Nephron progenitor cell (in vitro differentiated cells): ENCODE results near the gene PEG3.

Experiments used
- DNase-seq: peaks from one replicate; pipeline ENCODE4 v3.0.0; 2021
- H3K27ac Mint-ChIP-seq: 2 replicates; pipeline ENCODE4 v1.8.0; 2021; ENCODE audit warnings: mild to moderate bottlenecking, moderate library complexity, mixed read lengths
- H3K27me3 Mint-ChIP-seq: 2 replicates; pipeline ENCODE4 v1.8.0; 2021; ENCODE audit warnings: mild to moderate bottlenecking, low read depth, mixed read lengths; ENCODE audit not compliant: poor library complexity
- H3K36me3 Mint-ChIP-seq: 2 replicates; pipeline ENCODE4 v1.8.0; 2021; ENCODE audit warnings: low read depth, mixed read lengths
- H3K4me1 Mint-ChIP-seq: 2 replicates; pipeline ENCODE4 v1.8.0; 2021; ENCODE audit warnings: mixed read lengths
- H3K4me3 Mint-ChIP-seq: 2 replicates; pipeline ENCODE4 v1.8.0; 2021; ENCODE audit warnings: mild to moderate bottlenecking, moderate library complexity, mixed read lengths
- H3K9me3 Mint-ChIP-seq: 2 replicates; pipeline ENCODE4 v1.8.0; 2021; ENCODE audit warnings: mild to moderate bottlenecking, moderate library complexity, mixed read lengths
- TF ChIP-seq, protein P1 (sequence below): fragments of 200-600 bp; sonication (generic); IDR thresholded peaks from 2 replicates; pipeline ENCODE4 v1.5.0; 2021; ENCODE audit warnings: antibody characterized with exemption

PEG3 gene

DNA sequence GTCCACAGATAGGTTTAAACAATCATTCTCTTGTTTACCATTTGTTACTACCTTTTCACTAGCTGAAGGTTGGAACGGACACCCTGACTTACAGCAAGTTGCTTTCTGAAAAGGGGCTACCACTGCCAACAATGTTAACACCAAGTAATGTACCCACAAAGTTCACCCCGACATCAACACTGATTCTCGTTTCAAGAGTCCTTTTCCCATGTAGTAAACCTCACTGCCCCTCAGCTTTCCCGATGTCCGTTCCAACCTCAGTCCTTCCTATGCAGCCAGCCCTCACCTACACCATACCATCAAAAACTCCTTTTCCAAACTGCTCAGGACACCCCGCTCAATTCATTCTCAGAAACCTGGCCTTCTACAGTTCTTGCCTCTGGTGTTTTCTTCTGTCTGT lies 29.0 kb downstream of the PEG3 start:
- no peaks in the 10 kb centered on the region for H3K4me1 Mint-ChIP-seq
- H3K9me3 Mint-ChIP-seq, result peaks cover 93% of the 10 kb centered on the region
- no peak overlapping the region for H3K4me3 Mint-ChIP-seq
- H3K36me3 Mint-ChIP-seq, result no peaks in the 10 kb centered on the region
- no peak overlapping the region for H3K27ac Mint-ChIP-seq
- TF ChIP-seq, protein P1, sequence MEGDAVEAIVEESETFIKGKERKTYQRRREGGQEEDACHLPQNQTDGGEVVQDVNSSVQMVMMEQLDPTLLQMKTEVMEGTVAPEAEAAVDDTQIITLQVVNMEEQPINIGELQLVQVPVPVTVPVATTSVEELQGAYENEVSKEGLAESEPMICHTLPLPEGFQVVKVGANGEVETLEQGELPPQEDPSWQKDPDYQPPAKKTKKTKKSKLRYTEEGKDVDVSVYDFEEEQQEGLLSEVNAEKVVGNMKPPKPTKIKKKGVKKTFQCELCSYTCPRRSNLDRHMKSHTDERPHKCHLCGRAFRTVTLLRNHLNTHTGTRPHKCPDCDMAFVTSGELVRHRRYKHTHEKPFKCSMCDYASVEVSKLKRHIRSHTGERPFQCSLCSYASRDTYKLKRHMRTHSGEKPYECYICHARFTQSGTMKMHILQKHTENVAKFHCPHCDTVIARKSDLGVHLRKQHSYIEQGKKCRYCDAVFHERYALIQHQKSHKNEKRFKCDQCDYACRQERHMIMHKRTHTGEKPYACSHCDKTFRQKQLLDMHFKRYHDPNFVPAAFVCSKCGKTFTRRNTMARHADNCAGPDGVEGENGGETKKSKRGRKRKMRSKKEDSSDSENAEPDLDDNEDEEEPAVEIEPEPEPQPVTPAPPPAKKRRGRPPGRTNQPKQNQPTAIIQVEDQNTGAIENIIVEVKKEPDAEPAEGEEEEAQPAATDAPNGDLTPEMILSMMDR, result no peak
- DNase-seq, result no peak
- no peaks in the 10 kb centered on the region for H3K27me3 Mint-ChIP-seq

DNA sequence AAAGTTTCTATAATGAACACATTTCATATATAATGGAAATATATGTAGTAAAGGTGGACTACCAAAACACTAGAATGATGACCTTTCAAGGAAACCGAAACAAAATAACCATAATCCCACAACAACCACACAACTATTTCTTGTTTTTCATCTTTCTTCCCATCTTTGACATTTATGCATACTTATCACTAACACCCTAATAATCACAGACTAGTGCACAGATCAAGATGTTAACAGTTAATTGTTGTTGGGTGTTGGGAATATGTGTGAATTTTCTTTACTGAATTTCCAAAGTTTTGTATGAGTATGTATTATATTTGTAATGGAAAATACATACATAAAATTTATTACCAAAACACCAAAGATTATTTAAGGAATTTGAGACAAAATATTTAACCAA lies 30.3 kb downstream of the PEG3 start:
- no peaks in the 10 kb centered on the region for H3K36me3 Mint-ChIP-seq
- peaks cover 93% of the 10 kb centered on the region for H3K9me3 Mint-ChIP-seq
- H3K4me1 Mint-ChIP-seq, result no peaks in the 10 kb centered on the region
- DNase-seq, result no peak
- H3K27ac Mint-ChIP-seq, result no peak overlapping the region
- no peak overlapping the region for H3K4me3 Mint-ChIP-seq
- H3K27me3 Mint-ChIP-seq, result no peaks in the 10 kb centered on the region
- TF ChIP-seq, protein P1, result no peak

DNA sequence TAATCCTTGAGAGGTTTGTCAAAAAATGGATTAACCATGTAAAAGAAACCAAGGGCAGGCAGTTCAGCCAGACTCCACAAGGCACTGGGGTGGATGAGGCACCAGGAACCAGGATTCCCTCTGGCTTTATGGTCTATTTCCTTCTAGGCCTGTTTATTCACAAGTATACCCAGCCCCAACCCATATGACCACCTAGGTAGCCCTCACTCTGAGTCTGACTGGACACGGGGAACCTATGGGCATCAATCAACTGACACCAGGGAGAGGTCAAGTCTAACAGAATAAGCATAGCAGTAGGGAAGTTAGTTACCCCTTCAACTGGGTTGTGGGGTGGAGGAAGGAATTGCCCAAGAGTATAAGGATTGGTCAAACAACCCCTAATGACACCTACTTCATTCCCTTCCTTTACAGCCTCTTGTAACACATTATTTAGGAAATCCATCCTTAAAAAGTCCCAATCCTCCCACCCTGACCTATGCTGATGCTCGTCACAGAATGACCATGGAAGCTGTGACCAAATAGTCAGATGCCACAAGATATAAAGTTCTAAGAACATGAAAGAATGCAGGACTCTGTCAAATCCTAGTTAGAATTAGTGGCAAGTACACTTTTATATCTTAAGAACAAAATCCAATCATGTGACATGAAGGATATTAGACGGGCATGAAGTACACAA lies 31.7 kb downstream of the PEG3 start:
- no peaks in the 10 kb centered on the region for H3K27me3 Mint-ChIP-seq
- TF ChIP-seq, protein P1, result no peak
- no peak overlapping the region for H3K27ac Mint-ChIP-seq
- H3K9me3 Mint-ChIP-seq, result peaks cover 93% of the 10 kb centered on the region
- H3K4me1 Mint-ChIP-seq, result no peaks in the 10 kb centered on the region
- no peaks in the 10 kb centered on the region for H3K36me3 Mint-ChIP-seq
- no peak for DNase-seq
- H3K4me3 Mint-ChIP-seq, result no peak overlapping the region

DNA sequence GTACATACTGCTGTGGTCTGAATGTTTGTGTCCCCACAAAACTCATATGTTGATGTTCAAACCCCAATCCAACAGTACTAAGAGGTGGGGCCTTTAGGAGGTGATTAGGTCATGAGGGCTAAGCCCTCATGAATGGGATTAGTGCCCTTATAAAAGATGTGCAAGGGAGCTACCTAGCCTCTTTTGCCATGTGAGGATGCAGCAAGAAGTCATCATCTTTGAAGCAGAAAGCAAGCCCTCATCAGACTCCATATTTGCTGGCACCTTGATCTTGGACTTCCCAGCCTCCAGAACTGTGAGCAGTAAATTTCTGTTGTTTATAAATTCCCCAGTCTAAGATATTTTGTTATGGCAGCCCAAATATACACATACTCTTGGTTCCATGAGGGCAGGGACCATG lies 33.9 kb downstream of the PEG3 start:
- Mint-ChIP-seq H3K36me3 (peaks cover under 1% of the 10 kb centered on the region), H3K9me3 (peaks cover 91% of the 10 kb centered on the region), H3K27ac (no peak overlapping the region), H3K27me3 (no peaks in the 10 kb centered on the region), H3K4me1 (no peaks in the 10 kb centered on the region), H3K4me3 (no peak overlapping the region)
- TF ChIP-seq, protein P1, result no peak
- DNase-seq, result no peak
